Stimulated activated naive CD8-positive, alpha-beta T cell treated with anti-CD3 and anti-CD28 coated beads, Interleukin-15, Interleukin-2, amounts not matched to agents 100 U/mL and 50 U/mL, for 24 hours (primary cell): ENCODE data around the gene PHIP.
"Not testable (repeated sequence)": the region's sequence is repeated elsewhere in the genome, so short reads cannot be mapped to it uniquely, and the experiment has no call there.

ENCODE experiments used
- ATAC-seq: fragments of 150-1000 bp; cut with Tn5 transposase; one replicate; pipeline ENCODE4 v1.10.0; 2021
- DNase-seq: peaks from one replicate; pipeline ENCODE4 v3.0.0; 2021

Gene PHIP

GRCh38 chr6:78921168-78921567 is 156.9 kb downstream of the PHIP start:
- not testable (repeated sequence) for ATAC-seq, DNase-seq

GRCh38 chr6:78917788-78918187 is 160.3 kb downstream of the PHIP start:
- ATAC-seq (no peak), DNase-seq (no peak)

GRCh38 chr6:78916411-78916810 is 161.6 kb downstream of the PHIP start:
- DNase-seq = no peak
- ATAC-seq = no peak

GRCh38 chr6:78911218-78911940 is 166.7 kb downstream of the PHIP start:
- no peak for ATAC-seq
- DNase-seq = no peak

GRCh38 chr6:78910591-78911171 is 167.4 kb downstream of the PHIP start:
- peak; percentile 84 for ATAC-seq
- peak; percentile 43 for DNase-seq

GRCh38 chr6:78910010-78910409 is 168.0 kb downstream of the PHIP start:
- ATAC-seq = no peak

GRCh38 chr6:78909391-78909790 is 168.7 kb downstream of the PHIP start:
- DNase-seq (no peak), ATAC-seq (no peak)

More at GRCh38 chr6:78910010-78910409, 168.0 kb downstream of the PHIP start:
- no peak for DNase-seq

- DNase-seq (no peak), ATAC-seq (no peak)
Observed at GRCh38 chr6:78908621-78909020, 169.4 kb downstream of the PHIP start.

- DNase-seq = no peak
- ATAC-seq = no peak
Observed at GRCh38 chr6:78896227-78896626, 181.8 kb downstream of the PHIP start.

GRCh38 chr6:78889901-78890300 is 188.2 kb downstream of the PHIP start:
- not testable (repeated sequence) for DNase-seq

More at GRCh38 chr6:78889901-78890300, 188.2 kb downstream of the PHIP start:
- ATAC-seq = not testable (repeated sequence)
